Suprapubic skin (tissue), 3 donors: ENCODE data around the gene ZNF397.

Source experiments
- POLR2A ChIP-seq, 2 donors: fragments of 450-650 bp; IDR thresholded peaks; one replicate each; pipeline ENCODE4 v1.6.1; 2017; ENCODE audit warnings: antibody characterized with exemption in 2 of 2, mild to moderate bottlenecking in 2 of 2, moderate library complexity in 2 of 2
- TF ChIP-seq, protein P1 (sequence below), 2 donors: fragments of 200-600 bp in 1 of 2; fragments of 450-650 bp in 1 of 2; sonication (generic) in 1 of 2; IDR thresholded peaks; one replicate each; pipeline ENCODE4 v1.5.1; 2016 to 2019; ENCODE audit warnings: antibody characterized with exemption in 2 of 2, mild to moderate bottlenecking in 1 of 2, moderate library complexity in 1 of 2

DNA sequence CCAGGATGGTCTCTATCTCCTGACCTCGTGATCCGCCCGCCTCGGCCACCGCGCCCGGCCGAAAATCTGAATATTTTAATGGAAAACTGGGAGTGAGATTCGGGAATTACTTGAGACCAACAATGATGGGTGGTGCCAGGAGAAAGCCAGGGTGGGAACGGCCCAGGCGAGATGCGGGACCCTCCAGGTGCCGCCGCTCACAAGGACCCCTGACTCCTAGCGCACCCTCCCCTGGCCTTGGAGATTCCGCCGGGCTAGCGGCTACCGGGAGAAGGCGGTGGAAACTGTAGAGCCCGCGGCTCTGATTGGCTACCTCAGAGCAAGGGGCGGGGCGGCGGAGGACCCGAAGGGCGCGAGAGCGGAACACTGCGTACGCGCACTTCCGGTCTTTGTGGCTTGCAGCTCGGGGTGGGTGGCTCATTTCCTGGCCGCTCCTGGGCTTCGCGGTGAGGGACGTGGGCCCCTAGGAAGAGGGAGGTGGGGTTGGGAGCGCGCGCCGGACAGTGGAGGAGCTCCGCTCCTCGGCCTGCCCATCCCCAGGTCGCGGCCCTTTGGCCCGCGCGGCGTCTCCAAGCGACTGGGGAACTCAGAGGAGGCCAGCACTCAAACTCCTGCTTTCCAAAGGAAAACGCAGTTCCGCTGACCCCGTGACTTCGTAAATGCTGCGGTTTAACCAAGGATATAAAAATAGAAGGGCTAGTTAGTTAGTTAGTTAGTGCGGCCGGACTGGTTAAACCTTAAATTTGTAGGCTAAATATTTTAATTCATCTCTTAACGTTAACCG lies at the start of gene ZNF397:
- TF ChIP-seq, protein P1, sequence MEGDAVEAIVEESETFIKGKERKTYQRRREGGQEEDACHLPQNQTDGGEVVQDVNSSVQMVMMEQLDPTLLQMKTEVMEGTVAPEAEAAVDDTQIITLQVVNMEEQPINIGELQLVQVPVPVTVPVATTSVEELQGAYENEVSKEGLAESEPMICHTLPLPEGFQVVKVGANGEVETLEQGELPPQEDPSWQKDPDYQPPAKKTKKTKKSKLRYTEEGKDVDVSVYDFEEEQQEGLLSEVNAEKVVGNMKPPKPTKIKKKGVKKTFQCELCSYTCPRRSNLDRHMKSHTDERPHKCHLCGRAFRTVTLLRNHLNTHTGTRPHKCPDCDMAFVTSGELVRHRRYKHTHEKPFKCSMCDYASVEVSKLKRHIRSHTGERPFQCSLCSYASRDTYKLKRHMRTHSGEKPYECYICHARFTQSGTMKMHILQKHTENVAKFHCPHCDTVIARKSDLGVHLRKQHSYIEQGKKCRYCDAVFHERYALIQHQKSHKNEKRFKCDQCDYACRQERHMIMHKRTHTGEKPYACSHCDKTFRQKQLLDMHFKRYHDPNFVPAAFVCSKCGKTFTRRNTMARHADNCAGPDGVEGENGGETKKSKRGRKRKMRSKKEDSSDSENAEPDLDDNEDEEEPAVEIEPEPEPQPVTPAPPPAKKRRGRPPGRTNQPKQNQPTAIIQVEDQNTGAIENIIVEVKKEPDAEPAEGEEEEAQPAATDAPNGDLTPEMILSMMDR (IDR thresholded peaks at IDR 0.05), result no peak
- peak; percentile 78 to 96 for TF ChIP-seq POLR2A (IDR thresholded peaks at IDR 0.05)
